Transverse colon (tissue), 3 donors: ENCODE measurements around the gene ACKR3.

Source experiments
- CTCF ChIP-seq, 5 experiments: fragments of 200-600 bp in 3 of 5; fragments of 450-650 bp in 2 of 5; sonication (generic) in 3 of 5; IDR thresholded peaks; 1 replicate in 2 of 5; 2 replicates in 3 of 5; pipeline ENCODE4 v1.5.1; 2016 to 2017; ENCODE audit warnings: antibody characterized with exemption in 5 of 5, inconsistent platforms in 3 of 5, mild to moderate bottlenecking in 2 of 5, moderate library complexity in 1 of 5
- POLR2A ChIP-seq: fragments of 450-650 bp; IDR thresholded peaks from one replicate; pipeline ENCODE4 v1.6.1; 2016; ENCODE audit warnings: antibody characterized with exemption, mild to moderate bottlenecking, moderate library complexity

GRCh38 chr2:236579048-236579745 is 9.6 kb downstream of the ACKR3 start:
- TF ChIP-seq POLR2A, result no peak
- no peak for TF ChIP-seq CTCF (IDR thresholded peaks at IDR 0.05)
